Psoas muscle (tissue), 8 donors: Measurements from ENCODE around the gene CDKN1B. TPM values are rescaled to one million over a fixed set of nuclear protein-coding genes. Genes with fewer than 3 reads are reported as not detected.

ENCODE experiments used
- ATAC-seq, 4 donors: fragments of 200-7000 bp; cut with Tn5 transposase; one replicate each; pipeline ENCODE4 v1.9.1; 2020; ENCODE audit warnings: moderate library complexity in 3 of 4, mild to moderate bottlenecking in 2 of 4
- DNase-seq, 2 donors: peaks; one replicate each; pipeline ENCODE4 v3.0.0-alpha.2; 2020
- H3K27ac ChIP-seq: fragments of 200-600 bp; one replicate; pipeline ENCODE4 v1.8.0; 2022
- H3K27me3 ChIP-seq, 3 donors: fragments of 200-600 bp in 1 of 3; one replicate each; pipeline versions ENCODE4 v1.6.1 to v1.8.0; 2013 to 2022; ENCODE audit warnings: low read length in 2 of 3, mild to moderate bottlenecking in 2 of 3, moderate library complexity in 1 of 3; ENCODE audit not compliant: insufficient read depth in 3 of 3
- H3K36me3 ChIP-seq, 2 donors: fragments of 200-600 bp in 1 of 2; one replicate each; pipeline versions ENCODE4 v1.6.1 to v1.8.0; 2013 to 2022; ENCODE audit warnings: low read depth in 1 of 2, mild to moderate bottlenecking in 1 of 2, moderate library complexity in 1 of 2; ENCODE audit not compliant: insufficient read depth in 1 of 2
- H3K4me1 ChIP-seq: fragments of 200-600 bp; one replicate; pipeline ENCODE4 v1.8.0; 2022
- H3K4me3 ChIP-seq: fragments of 200-600 bp; one replicate; pipeline ENCODE4 v1.8.0; 2022; ENCODE audit warnings: mild to moderate bottlenecking
- H3K9me3 ChIP-seq: fragments of 200-600 bp; one replicate; pipeline ENCODE4 v1.8.0; 2022
- CTCF ChIP-seq: fragments of 200-600 bp; IDR thresholded peaks from one replicate; pipeline ENCODE4 v1.8.0; 2022; ENCODE audit warnings: antibody characterized with exemption
- WGBS, 3 donors: extraction: QIAGEN DNeasy Blood & Tissue Kit; methylation state at CpG; one replicate each; pipeline versions ENCODE4 v1.1.6 to v1.1.7; 2013; 5-methylcytosine and 5-hydroxymethylcytosine counted together
- intact Hi-C, 2 donors: fragments of 100-400 bp; cut with DNase I; formaldehyde crosslinking; loops; one replicate each; pipeline versions ENCODE4 v1.11.0 to v1.14.2; 2022
- polyA plus RNA-seq, 3 donors: library from polyadenylated mRNA; stranded (reverse); fragments of 200-250 nt; gene quantifications; one replicate each; pipeline ENCODE4 v1.2.3, GENCODE V29; 2013
- total RNA-seq, 4 donors: library from RNA; stranded (reverse); fragmentation: NEBNext Ultra II Directional in 2 of 4; extraction: Animal tissue kit (Norgen Biotek cat#: 25700) in 2 of 4; gene quantifications; one replicate each; pipeline versions ENCODE4 v1.2.1 to v1.2.4, GENCODE V29; 2021 to 2023
- donor health status: healthy with polysubstance abuse.
- donor health status: DM: no; HTN: no; CAD: no; lungs with moderate emphysema.
- donor health status: Bipolar disorder and iron deficiency.
- donor health status: healthy.
- donor health status: DM: yes; HTN: yes; CAD: no.
- donor health status: DM: no; HTN: no; CAD: no.
- donor health status: DM: no; HTN: no; CAD: no.
- donor health status: DM: yes; HTN: yes; CAD: no.

Gene CDKN1B
- total and polyA plus RNA-seq, 7 donors, result 20.7 to 62.8 (median 38.3) TPM

- no peak for ATAC-seq
- Histone ChIP-seq H3K9me3 (no peaks in the 10 kb centered on the region), H3K4me1 (peaks cover 64% of the 10 kb centered on the region), H3K27me3 (no peaks in the 10 kb centered on the region), H3K36me3 (peaks cover 0 to 36% of the 10 kb centered on the region in 2 donors), H3K27ac (peak overlapping the region; percentile 98), H3K4me3 (peak overlapping the region; percentile 84)
- WGBS, 3 donors, result 1% methylated on average over 14 of the region's 14 CpGs
- intact Hi-C loops, result loop anchor here (5.0 to 10.0 kb wide), 3 partner anchors 68 to 364 kb away; partner anchors contain the start of genes APOLD1 (in 1 of the 2), BORCS5 (in 1 of the 2), DUSP16 (in 1 of the 2) and MANSC1 (in 1 of the 2)
- TF ChIP-seq CTCF, result no peak
- DNase-seq, result no peak
Observed at GRCh38 chr12:12718853-12719252, 1.7 kb downstream of the CDKN1B start.

GRCh38 chr12:12719496-12719895 is 2.3 kb downstream of the CDKN1B start:
- H3K4me1 ChIP-seq, result peaks cover 64% of the 10 kb centered on the region
- no peaks in the 10 kb centered on the region for H3K27me3 ChIP-seq
- H3K9me3 ChIP-seq, result no peaks in the 10 kb centered on the region
- 16 to 23% (median 19%) methylated on average over 3 of the region's 3 CpGs for WGBS, 3 donors
- TF ChIP-seq CTCF, result no peak
- H3K36me3 ChIP-seq, result peaks cover 0 to 36% of the 10 kb centered on the region in 2 donors
- ATAC-seq (no peak), DNase-seq (no peak)
- peak overlapping the region; percentile 98 for H3K27ac ChIP-seq
- intact Hi-C loops, result loop anchor here (5.0 to 10.0 kb wide), 3 partner anchors 68 to 365 kb away; partner anchors contain the start of genes APOLD1 (in 1 of the 2), BORCS5 (in 1 of the 2), DUSP16 (in 1 of the 2) and MANSC1 (in 1 of the 2)
- peak overlapping the region; percentile 84 for H3K4me3 ChIP-seq

GRCh38 chr12:12720052-12720451 is 2.9 kb downstream of the CDKN1B start:
- Histone ChIP-seq H3K9me3 (no peaks in the 10 kb centered on the region), H3K4me1 (peaks cover 59% of the 10 kb centered on the region), H3K4me3 (peak overlapping the region; percentile 84), H3K36me3 (peaks cover 0 to 36% of the 10 kb centered on the region in 2 donors), H3K27ac (peak overlapping the region; percentile 93), H3K27me3 (no peaks in the 10 kb centered on the region)
- DNase-seq (no peak), ATAC-seq (no peak)
- intact Hi-C loops, result no loop called here
- no peak for TF ChIP-seq CTCF
- 55 to 61% (median 58%) methylated on average over 4 of the region's 4 CpGs for WGBS, 3 donors

DNA sequence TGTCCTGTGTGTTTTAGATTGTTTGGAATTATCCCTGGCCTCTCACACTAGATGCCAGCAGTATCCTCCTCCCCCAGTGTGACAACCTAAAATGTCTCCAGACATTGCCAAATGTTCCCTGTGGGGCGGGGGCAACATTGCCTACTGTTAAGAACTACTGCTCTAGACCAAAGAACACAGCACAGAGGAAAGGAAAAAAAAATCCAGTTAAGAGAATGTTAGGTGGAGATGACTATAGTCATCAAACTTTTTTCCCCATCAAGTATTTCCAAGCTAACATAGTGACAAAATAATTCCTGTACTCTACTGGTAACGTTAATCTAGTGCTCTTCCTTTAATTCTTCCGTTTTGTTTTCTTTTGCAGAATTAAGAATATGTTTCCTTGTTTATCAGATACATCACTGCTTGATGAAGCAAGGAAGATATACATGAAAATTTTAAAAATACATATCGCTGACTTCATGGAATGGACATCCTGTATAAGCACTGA is 3.5 kb downstream of the CDKN1B start:
- TF ChIP-seq CTCF, result no peak
- peak overlapping the region; percentile 84 for H3K4me3 ChIP-seq
- WGBS, 3 donors, result 44 to 56% (median 56%) methylated on average over 4 of the region's 4 CpGs
- peaks cover 0 to 36% of the 10 kb centered on the region in 2 donors for H3K36me3 ChIP-seq
- DNase-seq, result no peak
- H3K27ac ChIP-seq, result peak overlapping the region; percentile 93
- H3K9me3 ChIP-seq, result no peaks in the 10 kb centered on the region
- ATAC-seq, result no peak
- no peaks in the 10 kb centered on the region for H3K27me3 ChIP-seq
- peaks cover 52% of the 10 kb centered on the region for H3K4me1 ChIP-seq
- intact Hi-C loops, result no loop called here
